Activated T-helper 1 cell treated with anti-CD3 and anti-CD28 coated beads, Interleukin-12 subunit alpha, Interleukin-12 subunit beta, Interleukin-2, Interleukin-4 antibody, amounts not matched to agents 30 ng/mL and 10 ng/mL and 1 ng/mL, durations not matched to agents 14 hours and 24 hours and 36 hours (primary cell): Measurements from ENCODE around the gene SVIL. TPM values are rescaled to one million over a fixed set of nuclear protein-coding genes. Genes with fewer than 3 reads are reported as not detected.
"Not testable (repeated sequence)": the region's sequence is repeated elsewhere in the genome, so short reads cannot be mapped to it uniquely, and the experiment has no call there.

ENCODE experiments used
- DNase-seq: peaks from one replicate; pipeline ENCODE4 v3.0.0; 2021; ENCODE audit warnings: low spot score
- H3K27ac Mint-ChIP-seq: one replicate; pipeline ENCODE4 v1.8.0; 2021; ENCODE audit warnings: mild to moderate bottlenecking, mixed read lengths
- H3K27me3 Mint-ChIP-seq: one replicate; pipeline ENCODE4 v1.8.0; 2022; ENCODE audit warnings: mild to moderate bottlenecking, moderate library complexity, mixed read lengths; ENCODE audit not compliant: insufficient read depth
- H3K36me3 Mint-ChIP-seq: one replicate; pipeline ENCODE4 v1.8.0; 2021; ENCODE audit warnings: low read depth, mixed read lengths
- H3K4me1 Mint-ChIP-seq: one replicate; pipeline ENCODE4 v1.8.0; 2021; ENCODE audit warnings: low read depth, mixed read lengths
- H3K4me3 Mint-ChIP-seq: one replicate; pipeline ENCODE4 v1.8.0; 2021; ENCODE audit warnings: mild to moderate bottlenecking, moderate library complexity, mixed read lengths
- H3K9me3 Mint-ChIP-seq: one replicate; pipeline ENCODE4 v1.8.0; 2021; ENCODE audit warnings: mixed read lengths
- intact Hi-C: fragments of 100-400 bp; cut with micrococcal nuclease; formaldehyde crosslinking; loops from one replicate; pipeline ENCODE4 v1.15.1; 2024
- total RNA-seq: library from RNA; stranded (reverse); gene quantifications from 2 replicates; pipeline ENCODE4 v1.2.3, GENCODE V29; 2022

Gene SVIL
- total RNA-seq, 1 donor from 2014 or later, result 8.1 TPM

- no peak overlapping the region for H3K27ac Mint-ChIP-seq
- intact Hi-C loops, result no loop called here
- H3K36me3 Mint-ChIP-seq, result peaks cover 28% of the 10 kb centered on the region
- DNase-seq, result no peak
- no peak overlapping the region for H3K4me3 Mint-ChIP-seq
- no peaks in the 10 kb centered on the region for H3K4me1 Mint-ChIP-seq
- H3K9me3 Mint-ChIP-seq, result peaks cover 20% of the 10 kb centered on the region
- no peaks in the 10 kb centered on the region for H3K27me3 Mint-ChIP-seq
Observed at GRCh38 chr10:29461042-29461441, 173.7 kb downstream of the SVIL start.

- H3K9me3 Mint-ChIP-seq, result peaks cover 20% of the 10 kb centered on the region
- DNase-seq, H3K27me3 Mint-ChIP-seq, H3K4me1 Mint-ChIP-seq, H3K27ac Mint-ChIP-seq, H3K4me3 Mint-ChIP-seq, intact Hi-C loops: not testable (repeated sequence)
- H3K36me3 Mint-ChIP-seq, result peaks cover 30% of the 10 kb centered on the region
Observed at GRCh38 chr10:29458190-29458589, 176.6 kb downstream of the SVIL start.

GRCh38 chr10:29455095-29455494 is 179.7 kb downstream of the SVIL start:
- no peak for DNase-seq
- peaks cover 19% of the 10 kb centered on the region for H3K36me3 Mint-ChIP-seq
- peaks cover 7% of the 10 kb centered on the region for H3K9me3 Mint-ChIP-seq
- no peaks in the 10 kb centered on the region for H3K4me1 Mint-ChIP-seq
- no peak overlapping the region for H3K27ac Mint-ChIP-seq
- intact Hi-C loops, result no loop called here
- H3K27me3 Mint-ChIP-seq, result no peaks in the 10 kb centered on the region
- no peak overlapping the region for H3K4me3 Mint-ChIP-seq

- Mint-ChIP-seq H3K4me1 (peaks cover 1% of the 10 kb centered on the region), H3K27me3 (no peaks in the 10 kb centered on the region), H3K4me3 (no peak overlapping the region), H3K27ac (no peak overlapping the region), H3K9me3 (no peaks in the 10 kb centered on the region), H3K36me3 (peaks cover 12% of the 10 kb centered on the region)
- intact Hi-C loops, result no loop called here
- no peak for DNase-seq
Observed at GRCh38 chr10:29454250-29454649, 180.5 kb downstream of the SVIL start.

DNA sequence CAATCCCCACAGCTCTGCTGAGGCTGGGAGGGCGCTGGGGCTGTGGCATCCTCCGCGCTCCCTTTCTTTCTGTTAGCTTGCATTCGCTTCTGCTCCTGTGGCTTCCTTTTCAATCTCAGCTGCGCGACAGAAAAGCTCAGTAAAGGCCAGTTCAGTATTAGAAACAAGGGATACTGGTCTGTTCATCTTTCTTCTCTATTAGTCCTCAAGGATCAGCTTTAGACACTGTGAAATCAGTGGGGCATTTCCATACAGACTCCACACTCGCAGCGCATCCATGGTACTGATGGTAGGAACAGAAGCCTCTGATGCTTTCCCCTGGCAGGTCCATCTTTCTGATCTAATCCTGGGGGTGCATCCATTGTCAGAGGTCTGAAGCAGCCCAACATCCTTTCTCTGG is 182.2 kb downstream of the SVIL start:
- Mint-ChIP-seq H3K4me3 (no peak overlapping the region), H3K4me1 (peaks cover 18% of the 10 kb centered on the region), H3K27ac (no peak overlapping the region), H3K36me3 (peaks cover 4% of the 10 kb centered on the region), H3K27me3 (peaks cover 2% of the 10 kb centered on the region), H3K9me3 (no peaks in the 10 kb centered on the region)
- intact Hi-C loops, result no loop called here
- no peak for DNase-seq

DNA sequence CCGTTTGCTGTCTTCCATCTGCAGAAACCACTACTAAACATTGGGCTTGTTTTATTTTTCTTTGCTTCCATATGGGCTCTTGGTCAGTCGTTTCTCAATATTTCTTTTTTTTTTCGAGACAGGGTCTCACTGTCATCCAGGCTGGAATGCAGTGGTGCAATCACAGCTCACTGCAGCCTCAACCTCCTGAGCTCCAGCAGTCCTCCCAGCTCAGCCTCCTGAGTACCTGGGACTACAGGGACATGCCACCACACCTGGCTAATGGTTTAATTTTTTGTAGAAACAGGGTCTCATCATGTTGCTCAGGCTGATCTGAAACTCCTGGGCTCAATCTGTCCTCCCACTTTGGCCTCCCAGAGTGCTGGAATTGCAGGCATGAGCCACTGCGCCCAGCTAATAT is 182.8 kb downstream of the SVIL start:
- DNase-seq, result no peak
- Mint-ChIP-seq H3K4me1 (peaks cover 20% of the 10 kb centered on the region), H3K27ac (no peak overlapping the region), H3K36me3 (peaks cover 4% of the 10 kb centered on the region), H3K27me3 (peaks cover 2% of the 10 kb centered on the region), H3K9me3 (no peaks in the 10 kb centered on the region), H3K4me3 (no peak overlapping the region)
- intact Hi-C loops, result no loop called here

DNA sequence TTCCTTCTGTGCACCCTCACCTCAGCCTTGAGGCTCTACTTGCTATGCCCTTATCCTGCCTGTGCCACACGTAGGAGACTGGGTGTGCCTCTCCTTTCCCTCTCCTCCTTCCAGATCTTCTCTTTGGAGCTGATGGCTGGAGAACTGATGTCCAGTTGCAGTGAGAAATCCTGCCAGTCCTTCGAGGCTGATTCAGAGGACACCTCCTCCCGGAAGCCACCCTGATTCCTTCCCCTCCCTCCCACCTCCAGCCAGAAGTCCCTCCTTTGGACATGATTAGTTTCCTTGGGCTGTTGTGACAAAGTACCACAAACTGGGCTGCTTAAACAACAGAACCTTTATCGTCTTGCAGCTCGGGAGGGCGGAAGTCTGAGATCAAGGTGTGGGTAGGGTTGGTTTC is 184.4 kb downstream of the SVIL start:
- H3K4me3 Mint-ChIP-seq, result no peak overlapping the region
- DNase-seq, result no peak
- H3K36me3 Mint-ChIP-seq, result peaks cover 4% of the 10 kb centered on the region
- H3K27me3 Mint-ChIP-seq, result peaks cover 2% of the 10 kb centered on the region
- H3K27ac Mint-ChIP-seq, result no peak overlapping the region
- H3K9me3 Mint-ChIP-seq, result no peaks in the 10 kb centered on the region
- peaks cover 31% of the 10 kb centered on the region for H3K4me1 Mint-ChIP-seq
- intact Hi-C loops, result no loop called here

DNA sequence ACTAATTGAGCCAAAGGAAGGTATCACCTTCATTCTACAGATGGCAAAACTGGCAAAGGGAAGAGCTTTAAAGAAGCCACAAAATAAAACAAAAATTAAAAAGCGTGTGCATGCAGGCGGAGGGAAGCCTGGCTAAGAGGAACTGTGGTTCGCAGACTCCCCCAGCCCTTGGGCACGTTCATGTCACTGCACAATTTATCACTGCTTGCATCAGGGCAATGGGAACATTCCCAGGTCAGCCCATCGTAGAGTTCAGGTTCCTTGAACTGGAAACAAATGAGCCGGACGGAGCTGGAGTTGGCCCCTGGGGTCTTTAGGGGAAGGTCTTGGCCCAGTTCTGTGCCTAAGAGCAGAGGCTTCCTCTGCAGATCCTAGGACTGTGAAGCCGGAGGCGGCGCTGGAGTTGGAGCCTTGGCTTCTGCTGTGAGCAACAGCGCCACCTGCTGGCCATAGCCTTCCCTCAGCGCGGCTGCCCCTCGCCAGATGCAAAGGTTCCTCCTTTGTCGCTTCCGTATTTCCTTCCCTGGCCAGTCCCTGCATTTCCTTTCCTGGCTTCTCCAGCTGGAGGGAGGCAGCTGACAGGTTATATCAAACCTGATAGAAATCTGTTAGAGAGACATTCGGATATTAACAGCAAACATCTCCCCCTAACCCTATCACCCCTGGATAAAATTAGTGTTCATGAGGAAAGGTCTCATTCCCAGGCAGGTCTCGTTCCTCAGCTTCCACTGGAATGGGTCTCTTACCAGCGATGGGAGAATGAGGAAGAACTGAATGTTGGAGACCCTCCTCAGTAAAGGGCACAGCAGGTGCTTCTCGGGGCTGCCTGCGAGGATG is 185.8 kb downstream of the SVIL start:
- peaks cover 34% of the 10 kb centered on the region for H3K4me1 Mint-ChIP-seq
- H3K9me3 Mint-ChIP-seq, H3K4me3 Mint-ChIP-seq, H3K36me3 Mint-ChIP-seq, H3K27ac Mint-ChIP-seq, H3K27me3 Mint-ChIP-seq: not testable (repeated sequence)
- intact Hi-C loops, result loop anchor here (1.0 to 5.0 kb wide), 2 partner anchors 42 to 63 kb away; no protein-coding TSS in a partner anchor
- DNase-seq, result peak; percentile 51

GRCh38 chr10:29448125-29448524 is 186.6 kb downstream of the SVIL start:
- intact Hi-C loops, result loop anchor here (5.0 kb wide), 1 partner anchor 41 kb away; no protein-coding TSS in a partner anchor
- Mint-ChIP-seq H3K4me3 (no peak overlapping the region), H3K9me3 (no peaks in the 10 kb centered on the region), H3K27ac (no peak overlapping the region), H3K36me3 (no peaks in the 10 kb centered on the region), H3K27me3 (peaks cover 2% of the 10 kb centered on the region), H3K4me1 (peaks cover 34% of the 10 kb centered on the region)
- no peak for DNase-seq

GRCh38 chr10:29446327-29446726 is 188.4 kb downstream of the SVIL start:
- Mint-ChIP-seq H3K4me3 (no peak overlapping the region), H3K27ac (no peak overlapping the region), H3K4me1 (peaks cover 34% of the 10 kb centered on the region), H3K36me3 (no peaks in the 10 kb centered on the region), H3K27me3 (peaks cover 2% of the 10 kb centered on the region), H3K9me3 (no peaks in the 10 kb centered on the region)
- intact Hi-C loops, result loop anchor here (5.0 kb wide), 1 partner anchor 39 kb away; no protein-coding TSS in a partner anchor
- no peak for DNase-seq

GRCh38 chr10:29443745-29444523 is 190.8 kb downstream of the SVIL start:
- Mint-ChIP-seq H3K27ac (no peak overlapping the region), H3K27me3 (peaks cover 2% of the 10 kb centered on the region), H3K4me1 (peaks cover 29% of the 10 kb centered on the region), H3K36me3 (peaks cover 5% of the 10 kb centered on the region), H3K4me3 (no peak overlapping the region), H3K9me3 (peaks cover 10% of the 10 kb centered on the region)
- intact Hi-C loops, result loop anchor here (2.0 kb wide), 1 partner anchor 67 kb away; no protein-coding TSS in a partner anchor
- DNase-seq, result no peak

GRCh38 chr10:29440981-29441380 is 193.8 kb downstream of the SVIL start:
- H3K4me3 Mint-ChIP-seq, result no peak overlapping the region
- H3K36me3 Mint-ChIP-seq, result peaks cover 8% of the 10 kb centered on the region
- H3K27me3 Mint-ChIP-seq, result no peaks in the 10 kb centered on the region
- intact Hi-C loops, result no loop called here
- peaks cover 37% of the 10 kb centered on the region for H3K9me3 Mint-ChIP-seq
- H3K4me1 Mint-ChIP-seq, result peaks cover 6% of the 10 kb centered on the region
- H3K27ac Mint-ChIP-seq, result no peak overlapping the region
- no peak for DNase-seq

- H3K27ac Mint-ChIP-seq, H3K4me1 Mint-ChIP-seq, DNase-seq, H3K4me3 Mint-ChIP-seq, H3K27me3 Mint-ChIP-seq, intact Hi-C loops, H3K36me3 Mint-ChIP-seq: not testable (repeated sequence)
- H3K9me3 Mint-ChIP-seq, result peaks cover 45% of the 10 kb centered on the region
Observed at GRCh38 chr10:29439005-29439404, 195.8 kb downstream of the SVIL start.
